Measurements from ENCODE around the gene CGNL1.

The CGNL1 gene

DNA sequence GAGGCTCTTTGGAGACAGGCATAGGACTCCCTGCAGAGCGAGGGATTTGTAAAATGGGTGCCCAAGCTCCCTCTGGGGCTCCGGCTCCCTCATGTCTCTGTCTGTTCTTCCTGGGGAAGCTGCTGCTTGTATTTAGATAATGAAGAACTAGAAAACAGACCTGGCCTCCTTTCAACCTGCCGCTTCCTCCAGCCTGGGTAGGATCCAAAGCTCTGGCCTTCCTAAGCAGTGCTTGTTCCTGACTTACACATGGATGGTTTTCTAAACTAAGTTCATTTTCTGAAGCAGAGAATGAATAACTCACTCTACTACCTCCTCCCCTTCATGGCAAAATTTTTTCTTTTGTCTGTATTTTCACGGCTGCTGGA lies 178.5 kb downstream of the CGNL1 start:
- H3K27ac ChIP-seq, result no peak overlapping the region
- H3K4me1 ChIP-seq, result no peaks in the 10 kb centered on the region
- no peak overlapping the region for H3K4me2 ChIP-seq (ENCODE audit: low read length)
- H3K9me3 ChIP-seq (ENCODE audit: control insufficient read depth, low read length), result no peaks in the 10 kb centered on the region
- H3K4me3 ChIP-seq (ENCODE audit: low read depth, low read length), result no peak overlapping the region
- no peak overlapping the region for H3K9ac ChIP-seq
- H3K79me2 ChIP-seq, result no peaks in the 10 kb centered on the region
- H3K27me3 ChIP-seq (ENCODE audit: control insufficient read depth, insufficient read depth, low read length), result no peaks in the 10 kb centered on the region
- H2AFZ ChIP-seq, result no peak overlapping the region
- TF ChIP-seq, protein P1, sequence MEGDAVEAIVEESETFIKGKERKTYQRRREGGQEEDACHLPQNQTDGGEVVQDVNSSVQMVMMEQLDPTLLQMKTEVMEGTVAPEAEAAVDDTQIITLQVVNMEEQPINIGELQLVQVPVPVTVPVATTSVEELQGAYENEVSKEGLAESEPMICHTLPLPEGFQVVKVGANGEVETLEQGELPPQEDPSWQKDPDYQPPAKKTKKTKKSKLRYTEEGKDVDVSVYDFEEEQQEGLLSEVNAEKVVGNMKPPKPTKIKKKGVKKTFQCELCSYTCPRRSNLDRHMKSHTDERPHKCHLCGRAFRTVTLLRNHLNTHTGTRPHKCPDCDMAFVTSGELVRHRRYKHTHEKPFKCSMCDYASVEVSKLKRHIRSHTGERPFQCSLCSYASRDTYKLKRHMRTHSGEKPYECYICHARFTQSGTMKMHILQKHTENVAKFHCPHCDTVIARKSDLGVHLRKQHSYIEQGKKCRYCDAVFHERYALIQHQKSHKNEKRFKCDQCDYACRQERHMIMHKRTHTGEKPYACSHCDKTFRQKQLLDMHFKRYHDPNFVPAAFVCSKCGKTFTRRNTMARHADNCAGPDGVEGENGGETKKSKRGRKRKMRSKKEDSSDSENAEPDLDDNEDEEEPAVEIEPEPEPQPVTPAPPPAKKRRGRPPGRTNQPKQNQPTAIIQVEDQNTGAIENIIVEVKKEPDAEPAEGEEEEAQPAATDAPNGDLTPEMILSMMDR (IDR thresholded peaks at IDR 0.05), result no peak
- H3K36me3 ChIP-seq (ENCODE audit: control insufficient read depth, insufficient read depth, low read length), result no peaks in the 10 kb centered on the region

DNA sequence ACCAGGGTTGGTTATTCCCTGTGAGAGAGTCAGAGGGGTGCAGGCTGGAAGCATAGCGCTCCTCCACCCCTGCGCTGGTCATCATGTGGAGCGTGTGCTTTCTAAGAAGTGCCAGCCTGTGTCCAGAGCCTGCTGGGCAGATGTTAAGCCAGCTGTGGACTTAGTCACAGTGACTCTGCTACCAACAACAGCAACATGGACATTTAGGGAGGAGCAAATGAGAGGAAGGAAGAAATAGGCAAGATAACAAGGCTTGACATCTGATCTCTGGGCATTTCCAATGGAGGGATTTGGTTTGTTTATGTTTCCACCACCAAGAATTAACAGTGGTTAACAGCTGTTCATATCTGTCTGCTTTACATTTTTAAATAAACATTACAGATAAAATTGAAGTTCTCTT lies 179.0 kb downstream of the CGNL1 start:
- Histone ChIP-seq H3K4me2 (ENCODE audit: low read length) (no peak overlapping the region), H3K4me3 (ENCODE audit: low read depth, low read length) (no peak overlapping the region), H3K9me3 (ENCODE audit: control insufficient read depth, low read length) (no peaks in the 10 kb centered on the region), H3K27me3 (ENCODE audit: control insufficient read depth, insufficient read depth, low read length) (no peaks in the 10 kb centered on the region), H3K4me1 (no peaks in the 10 kb centered on the region), H3K27ac (no peak overlapping the region), H3K36me3 (ENCODE audit: control insufficient read depth, insufficient read depth, low read length) (no peaks in the 10 kb centered on the region), H2AFZ (no peak overlapping the region), H3K9ac (no peak overlapping the region), H3K79me2 (no peaks in the 10 kb centered on the region)
- TF ChIP-seq, protein P1 (IDR thresholded peaks at IDR 0.05), result no peak

DNA sequence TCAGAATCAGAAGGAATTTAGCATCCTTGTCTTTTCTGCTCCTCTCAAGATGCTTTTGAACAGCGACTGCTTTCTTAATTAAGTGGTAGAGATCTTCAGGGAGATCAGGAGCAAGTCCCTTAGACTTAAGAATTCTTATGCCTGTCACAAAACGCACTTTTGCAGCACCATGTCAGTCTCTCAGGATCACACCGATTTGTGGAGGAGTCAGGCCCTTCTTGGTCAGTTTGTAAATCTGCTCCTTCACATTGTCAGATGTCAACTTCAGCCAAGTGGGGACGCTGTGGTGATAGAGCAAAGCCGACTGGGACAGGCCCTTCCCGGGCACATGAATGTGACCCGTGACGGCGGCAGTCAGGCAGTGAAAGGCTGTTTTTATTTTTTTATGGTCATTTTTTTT lies 179.7 kb downstream of the CGNL1 start:
- no peaks in the 10 kb centered on the region for H3K36me3 ChIP-seq (ENCODE audit: control insufficient read depth, insufficient read depth, low read length)
- no peak overlapping the region for H3K9ac ChIP-seq
- TF ChIP-seq, protein P1 (IDR thresholded peaks at IDR 0.05), result no peak
- no peaks in the 10 kb centered on the region for H3K79me2 ChIP-seq
- no peak overlapping the region for H3K4me2 ChIP-seq (ENCODE audit: low read length)
- H3K9me3 ChIP-seq (ENCODE audit: control insufficient read depth, low read length), result no peaks in the 10 kb centered on the region
- H3K27ac ChIP-seq, result no peak overlapping the region
- no peak overlapping the region for H2AFZ ChIP-seq
- H3K4me3 ChIP-seq (ENCODE audit: low read depth, low read length), result no peak overlapping the region
- H3K4me1 ChIP-seq, result no peaks in the 10 kb centered on the region
- H3K27me3 ChIP-seq (ENCODE audit: control insufficient read depth, insufficient read depth, low read length), result no peaks in the 10 kb centered on the region

DNA sequence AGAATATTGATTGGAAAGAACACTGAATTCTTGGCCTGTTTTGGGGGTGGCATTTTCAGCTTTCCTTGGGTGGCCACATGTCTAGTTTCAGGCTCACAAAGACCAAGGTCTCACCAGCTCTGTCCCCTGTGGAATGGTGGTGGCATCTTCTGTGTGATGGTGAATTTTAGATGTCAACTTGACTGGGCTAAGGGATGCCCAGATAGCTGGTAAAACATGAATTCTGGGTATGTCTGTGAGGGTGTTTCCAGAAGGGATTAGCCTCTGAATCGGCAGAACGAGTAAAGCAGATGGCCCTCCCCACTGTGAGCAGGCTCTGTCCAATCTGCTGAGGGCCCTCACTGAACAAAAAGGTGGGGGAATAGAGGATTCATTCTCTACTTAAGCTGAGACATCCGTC lies 181.0 kb downstream of the CGNL1 start:
- Histone ChIP-seq H3K27ac (no peak overlapping the region), H3K4me2 (ENCODE audit: low read length) (no peak overlapping the region), H3K9me3 (ENCODE audit: control insufficient read depth, low read length) (no peaks in the 10 kb centered on the region), H3K4me1 (no peaks in the 10 kb centered on the region), H3K79me2 (no peaks in the 10 kb centered on the region), H3K9ac (no peak overlapping the region), H3K27me3 (ENCODE audit: control insufficient read depth, insufficient read depth, low read length) (no peaks in the 10 kb centered on the region), H3K36me3 (ENCODE audit: control insufficient read depth, insufficient read depth, low read length) (no peaks in the 10 kb centered on the region), H3K4me3 (ENCODE audit: low read depth, low read length) (no peak overlapping the region), H2AFZ (no peak overlapping the region)
- TF ChIP-seq, protein P1 (IDR thresholded peaks at IDR 0.05), result no peak

DNA sequence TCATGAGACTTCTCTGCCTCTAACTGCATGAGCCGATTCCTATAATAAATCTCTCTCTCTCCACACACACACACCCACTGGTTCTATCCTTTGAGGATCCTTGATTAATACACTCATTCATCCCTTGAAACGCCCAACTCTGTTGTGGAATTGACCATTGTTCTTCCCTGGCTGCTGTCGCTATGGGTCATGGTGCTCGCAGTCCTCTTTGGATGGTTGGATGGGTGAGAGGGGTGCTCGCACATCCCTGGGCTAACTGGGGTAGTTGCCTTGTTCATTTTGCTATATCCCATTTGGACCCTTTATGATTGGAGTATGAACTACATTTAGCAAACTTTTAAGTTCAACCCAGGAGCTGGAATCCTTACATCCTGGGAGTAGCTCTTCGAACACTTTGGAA lies 181.5 kb downstream of the CGNL1 start:
- TF ChIP-seq, protein P1 (IDR thresholded peaks at IDR 0.05), result no peak
- H3K4me2 ChIP-seq (ENCODE audit: low read length), result no peak overlapping the region
- no peaks in the 10 kb centered on the region for H3K79me2 ChIP-seq
- H2AFZ ChIP-seq, result no peak overlapping the region
- no peak overlapping the region for H3K4me3 ChIP-seq (ENCODE audit: low read depth, low read length)
- H3K36me3 ChIP-seq (ENCODE audit: control insufficient read depth, insufficient read depth, low read length), result no peaks in the 10 kb centered on the region
- H3K4me1 ChIP-seq, result no peaks in the 10 kb centered on the region
- H3K27me3 ChIP-seq (ENCODE audit: control insufficient read depth, insufficient read depth, low read length), result no peaks in the 10 kb centered on the region
- H3K9me3 ChIP-seq (ENCODE audit: control insufficient read depth, low read length), result no peaks in the 10 kb centered on the region
- no peak overlapping the region for H3K9ac ChIP-seq
- H3K27ac ChIP-seq, result no peak overlapping the region

Measured in parathyroid adenoma (tissue), 2 donors.